ENCODE data around the gene TNP2.

GRCh38 chr16:11271610-11272009 lies 2.5 kb upstream of the TNP2 start:
- TF ChIP-seq CTCF (IDR thresholded peaks at IDR 0.05 in 2 of 3, conservative IDR thresholded peaks at IDR 0.05 in 1 of 3; ENCODE audit: borderline replicate concordance in 1 of 3, insufficient read depth in 1 of 3, low read depth in 2 of 3, low read length in 2 of 3) (no peak), MAX (IDR thresholded peaks at IDR 0.05) (no peak), ZNF274 (IDR thresholded peaks at IDR 0.05; ENCODE audit: low read depth, low read length) (no peak), EZH2 (IDR thresholded peaks at IDR 0.05) (no peak), TCF7L2 (IDR thresholded peaks at IDR 0.05; ENCODE audit: borderline replicate concordance, extremely low read depth, insufficient read depth, insufficient read length) (no peak), POLR2A (IDR thresholded peaks at IDR 0.05; ENCODE audit: borderline replicate concordance, extremely low read depth, insufficient read depth, insufficient read length) (no peak), REST (IDR thresholded peaks at IDR 0.05; ENCODE audit: low read depth) (no peak), CBX3 (IDR thresholded peaks at IDR 0.05; ENCODE audit: low read depth) (no peak), EZH2phosphoT487 (IDR thresholded peaks at IDR 0.05; ENCODE audit: borderline replicate concordance) (no peak), EGR1 (IDR thresholded peaks at IDR 0.05; ENCODE audit: low read depth) (no peak), ZFX (IDR thresholded peaks at IDR 0.05) (no peak), POLR2AphosphoS5 (IDR thresholded peaks at IDR 0.05; ENCODE audit: low read depth, low read length) (no peak), ATF3 (IDR thresholded peaks at IDR 0.05) (no peak)
